ENCODE measurements around the gene RRP15.

DNA sequence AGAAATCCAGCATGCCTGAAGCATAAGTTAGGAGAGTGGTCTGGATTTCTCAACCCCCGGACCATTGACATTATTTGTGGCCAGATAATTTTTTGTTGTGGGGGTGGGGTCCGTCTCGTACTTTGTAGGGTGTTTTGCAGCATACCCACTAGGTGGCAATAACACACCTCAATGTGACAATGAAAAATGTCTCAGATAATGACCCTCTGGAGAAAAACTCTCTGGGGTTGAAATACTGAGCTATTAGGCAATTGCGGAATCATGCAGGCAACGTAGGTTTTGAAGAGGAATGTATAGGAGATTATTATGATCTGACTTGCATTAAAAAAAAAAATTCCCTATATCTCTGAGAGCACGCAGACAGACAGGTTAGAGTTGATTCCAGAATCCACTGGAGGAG lies 25.3 kb upstream of the RRP15 start:
- TF ChIP-seq, protein P1, sequence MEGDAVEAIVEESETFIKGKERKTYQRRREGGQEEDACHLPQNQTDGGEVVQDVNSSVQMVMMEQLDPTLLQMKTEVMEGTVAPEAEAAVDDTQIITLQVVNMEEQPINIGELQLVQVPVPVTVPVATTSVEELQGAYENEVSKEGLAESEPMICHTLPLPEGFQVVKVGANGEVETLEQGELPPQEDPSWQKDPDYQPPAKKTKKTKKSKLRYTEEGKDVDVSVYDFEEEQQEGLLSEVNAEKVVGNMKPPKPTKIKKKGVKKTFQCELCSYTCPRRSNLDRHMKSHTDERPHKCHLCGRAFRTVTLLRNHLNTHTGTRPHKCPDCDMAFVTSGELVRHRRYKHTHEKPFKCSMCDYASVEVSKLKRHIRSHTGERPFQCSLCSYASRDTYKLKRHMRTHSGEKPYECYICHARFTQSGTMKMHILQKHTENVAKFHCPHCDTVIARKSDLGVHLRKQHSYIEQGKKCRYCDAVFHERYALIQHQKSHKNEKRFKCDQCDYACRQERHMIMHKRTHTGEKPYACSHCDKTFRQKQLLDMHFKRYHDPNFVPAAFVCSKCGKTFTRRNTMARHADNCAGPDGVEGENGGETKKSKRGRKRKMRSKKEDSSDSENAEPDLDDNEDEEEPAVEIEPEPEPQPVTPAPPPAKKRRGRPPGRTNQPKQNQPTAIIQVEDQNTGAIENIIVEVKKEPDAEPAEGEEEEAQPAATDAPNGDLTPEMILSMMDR (IDR thresholded peaks at IDR 0.05), result no peak
- no peak for TF ChIP-seq POLR2AphosphoS5 (IDR thresholded peaks at IDR 0.05)

All from transverse colon (tissue), 4 donors.